ENCODE data around the gene CHD1.

CHD1 gene

GRCh38 chr5:98899456-98899855, 29.4 kb downstream of the CHD1 start:
- Histone ChIP-seq H3K27ac (ENCODE audit: low read depth, low read length) (no peak overlapping the region), H3K4me1 (ENCODE audit: control insufficient read depth, low read length) (no peaks in the 10 kb centered on the region), H3K9me3 (ENCODE audit: control insufficient read depth, insufficient read depth, low read length) (no peaks in the 10 kb centered on the region), H4K20me1 (ENCODE audit: control insufficient read depth, insufficient read depth, low read depth, low read length) (no peaks in the 10 kb centered on the region), H3K4me2 (ENCODE audit: low read length) (no peak overlapping the region), H3K9me2 (replicated peaks; ENCODE audit: control insufficient read depth, low read length) (no peaks in the 10 kb centered on the region), H3K36me3 (ENCODE audit: control insufficient read depth, low read length) (peaks cover 81% of the 10 kb centered on the region), H3F3A (ENCODE audit: control insufficient read depth, insufficient read depth) (peaks cover 9% of the 10 kb centered on the region; the same call in 1 of the 2 replicates), H3K27me3 (ENCODE audit: control insufficient read depth, low read length) (no peaks in the 10 kb centered on the region), H3K4me3 (ENCODE audit: low read length) (no peak overlapping the region), H3K79me2 (ENCODE audit: control insufficient read depth, low read length) (no peaks in the 10 kb centered on the region; the same call in 1 of the 2 replicates)
- no peak for TF ChIP-seq CTCF (IDR thresholded peaks at IDR 0.05; ENCODE audit: low read depth, low read length, poor library complexity, severe bottlenecking)
- no peak for TF ChIP-seq EZH2phosphoT487 (IDR thresholded peaks at IDR 0.05; ENCODE audit: borderline replicate concordance, low read length)

GRCh38 chr5:98898743-98899142, 30.1 kb downstream of the CHD1 start:
- H3K9me2 ChIP-seq (replicated peaks; ENCODE audit: control insufficient read depth, low read length), result no peaks in the 10 kb centered on the region
- H3K4me3 ChIP-seq (ENCODE audit: low read length), result no peak overlapping the region
- no peaks in the 10 kb centered on the region for H4K20me1 ChIP-seq (ENCODE audit: control insufficient read depth, insufficient read depth, low read depth, low read length)
- peaks cover 9% of the 10 kb centered on the region; the same call in 1 of the 2 replicates for H3F3A ChIP-seq (ENCODE audit: control insufficient read depth, insufficient read depth)
- H3K27ac ChIP-seq (ENCODE audit: low read depth, low read length), result no peak overlapping the region
- TF ChIP-seq EZH2phosphoT487 (IDR thresholded peaks at IDR 0.05; ENCODE audit: borderline replicate concordance, low read length), result no peak
- TF ChIP-seq CTCF (IDR thresholded peaks at IDR 0.05; ENCODE audit: low read depth, low read length, poor library complexity, severe bottlenecking), result no peak
- H3K9me3 ChIP-seq (ENCODE audit: control insufficient read depth, insufficient read depth, low read length), result no peaks in the 10 kb centered on the region
- H3K79me2 ChIP-seq (ENCODE audit: control insufficient read depth, low read length), result no peaks in the 10 kb centered on the region
- peaks cover 80% of the 10 kb centered on the region for H3K36me3 ChIP-seq (ENCODE audit: control insufficient read depth, low read length)
- no peak overlapping the region for H3K4me2 ChIP-seq (ENCODE audit: low read length)
- H3K27me3 ChIP-seq (ENCODE audit: control insufficient read depth, low read length), result no peaks in the 10 kb centered on the region
- no peaks in the 10 kb centered on the region for H3K4me1 ChIP-seq (ENCODE audit: control insufficient read depth, low read length)

GRCh38 chr5:98891591-98891990, 37.2 kb downstream of the CHD1 start:
- H3K4me1 ChIP-seq (ENCODE audit: control insufficient read depth, low read length), result no peaks in the 10 kb centered on the region
- H3K9me3 ChIP-seq (ENCODE audit: control insufficient read depth, insufficient read depth, low read length), result no peaks in the 10 kb centered on the region
- H3K79me2 ChIP-seq (ENCODE audit: control insufficient read depth, low read length), result no peaks in the 10 kb centered on the region
- no peaks in the 10 kb centered on the region for H3K27me3 ChIP-seq (ENCODE audit: control insufficient read depth, low read length)
- H3K27ac ChIP-seq (ENCODE audit: low read depth, low read length), result no peak overlapping the region
- TF ChIP-seq EZH2phosphoT487 (IDR thresholded peaks at IDR 0.05; ENCODE audit: borderline replicate concordance, low read length), result no peak
- TF ChIP-seq CTCF (IDR thresholded peaks at IDR 0.05; ENCODE audit: low read depth, low read length, poor library complexity, severe bottlenecking), result no peak
- H4K20me1 ChIP-seq (ENCODE audit: control insufficient read depth, insufficient read depth, low read depth, low read length), result no peaks in the 10 kb centered on the region
- H3K4me3 ChIP-seq (ENCODE audit: low read length), result no peak overlapping the region
- no peaks in the 10 kb centered on the region for H3F3A ChIP-seq (ENCODE audit: control insufficient read depth, insufficient read depth)
- H3K36me3 ChIP-seq (ENCODE audit: control insufficient read depth, low read length), result peaks cover 85% of the 10 kb centered on the region
- no peaks in the 10 kb centered on the region for H3K9me2 ChIP-seq (replicated peaks; ENCODE audit: control insufficient read depth, low read length)
- no peak overlapping the region for H3K4me2 ChIP-seq (ENCODE audit: low read length)
